A549 (cell line): ENCODE measurements around the gene PRCD. TPM values are rescaled to one million over a fixed set of nuclear protein-coding genes. Genes with fewer than 3 reads are reported as not detected.

Source experiments
- ATAC-seq, 2 experiments: fragments of 200-7000 bp in 1 of 2; fragments of >200 bp in 1 of 2; cut with Nextera tagmentation in 1 of 2; cut with Tn5 transposase in 1 of 2; 3 replicates each; pipeline versions ENCODE4 v1.8.0 to v1.9.1; 2018 to 2020; ENCODE audit warnings: mild to moderate bottlenecking in 1 of 2, moderate library complexity in 1 of 2
- CTCF ChIA-PET: fragments of 300-600 bp; sonication (Branson Sonifier 250); formaldehyde crosslinking; extraction: SDS; loops from one replicate; lab custom pipeline; 2021; ENCODE audit warnings: antibody characterized with exemption, inconsistent platforms; lab: Yijun Ruan, JAX
- POLR2A ChIA-PET: fragments of 350-600 bp; formaldehyde crosslinking; extraction: SDS; loops from one replicate; lab custom pipeline; 2021; ENCODE audit warnings: antibody characterized with exemption, inconsistent platforms; lab: Yijun Ruan, JAX
- DNase-seq, 2 experiments: peaks; one replicate each; pipeline versions ENCODE4 v3.0.0 to v3.0.0-alpha.2; 2011 to 2016; ENCODE audit warnings: low read depth in 1 of 2, low spot score in 1 of 2
- FAIRE-seq: peaks from 2 replicates; lab custom pipeline; 2011; peaks lifted over from hg19 to GRCh38; lab: Jason Lieb, UNC
- H3K27ac ChIP-seq, 2 experiments: fragments of >200 bp; sonication (Bioruptor Twin); formaldehyde crosslinking; 3 replicates each; pipeline ENCODE4 v1.5.1; 2016 to 2017
- H3K4me1 ChIP-seq: fragments of >200 bp; sonication (Bioruptor Twin); formaldehyde crosslinking; 3 replicates; pipeline ENCODE4 v1.6.1; 2016
- H3K4me2 ChIP-seq: fragments of >200 bp; sonication (Bioruptor Twin); formaldehyde crosslinking; 3 replicates; pipeline ENCODE4 v1.6.1; 2016
- H3K4me3 ChIP-seq: fragments of >200 bp; sonication (Bioruptor Twin); formaldehyde crosslinking; 3 replicates; pipeline ENCODE4 v1.5.1; 2016
- H3K9me3 ChIP-seq: fragments of >200 bp; sonication (Bioruptor Twin); formaldehyde crosslinking; 3 replicates; pipeline ENCODE4 v1.6.1; 2016
- CEBPB ChIP-seq, 2 experiments: fragments of >200 bp in 1 of 2; sonication (Bioruptor Twin) in 1 of 2; formaldehyde crosslinking in 1 of 2; IDR thresholded peaks; 2 replicates each; pipeline ENCODE4 v1.6.1; 2012 to 2016
- CHD2 ChIP-seq: fragments of 150-350 bp; IDR thresholded peaks from 2 replicates; pipeline ENCODE4 v1.6.1; 2014; ENCODE audit warnings: low read length; ENCODE audit not compliant: partially characterized antibody
- EHF ChIP-seq: fragments of 250-450 bp; sonication (Bioruptor Pico); IDR thresholded peaks from 2 replicates; pipeline ENCODE4 v1.5.0; 2020; ENCODE audit warnings: mild to moderate bottlenecking
- EHMT2 ChIP-seq: fragments of 200-600 bp; sonication (generic); IDR thresholded peaks from 2 replicates; pipeline ENCODE4 v1.6.1; 2016; ENCODE audit warnings: antibody characterized with exemption, low read depth, mild to moderate bottlenecking, moderate library complexity
- FOXS1 ChIP-seq: fragments of 250-450 bp; sonication (Bioruptor Pico); IDR thresholded peaks from 2 replicates; pipeline ENCODE4 v1.5.0; 2020; ENCODE audit warnings: mild to moderate bottlenecking, moderate library complexity
- HMGXB4 ChIP-seq: fragments of 250-450 bp; sonication (Bioruptor Pico); IDR thresholded peaks from 2 replicates; pipeline ENCODE4 v1.5.0; 2021; ENCODE audit warnings: mild to moderate bottlenecking, moderate library complexity, borderline replicate concordance
- JUNB ChIP-seq: fragments of >200 bp; sonication (Bioruptor Twin); formaldehyde crosslinking; IDR thresholded peaks from 2 replicates; pipeline ENCODE4 v1.6.1; 2016
- KDM1A ChIP-seq: fragments of 200-600 bp; sonication (generic); IDR thresholded peaks from 2 replicates; pipeline ENCODE4 v1.6.1; 2016; ENCODE audit warnings: low read depth, mild to moderate bottlenecking
- MAFK ChIP-seq: fragments of 450-650 bp; IDR thresholded peaks from 2 replicates; pipeline ENCODE4 v1.6.1; 2014; ENCODE audit not compliant: partially characterized antibody
- MYC ChIP-seq: IDR thresholded peaks from 2 replicates; pipeline ENCODE4 v1.6.1; 2012; ENCODE audit warnings: mild to moderate bottlenecking, inconsistent platforms, low read length, improper control_type of control experiment, borderline replicate concordance
- NFE2L2 ChIP-seq: fragments of 150-350 bp; conservative IDR thresholded peaks from 2 replicates; pipeline ENCODE4 v1.6.1; 2014; ENCODE audit warnings: low read length
- PHF8 ChIP-seq: fragments of 200-600 bp; sonication (generic); IDR thresholded peaks from 2 replicates; pipeline ENCODE4 v1.6.1; 2016; ENCODE audit warnings: low read depth, mild to moderate bottlenecking, antibody characterized with exemption, moderate library complexity, borderline replicate concordance
- RAD21 ChIP-seq, 2 experiments: fragments of >200 bp in 1 of 2; sonication (Bioruptor Twin) in 1 of 2; formaldehyde crosslinking in 1 of 2; IDR thresholded peaks in 1 of 2; conservative IDR thresholded peaks in 1 of 2; 2 replicates in 1 of 2; 3 replicates in 1 of 2; pipeline ENCODE4 v1.6.1; 2012 to 2018; ENCODE audit warnings: inconsistent platforms in 1 of 2
- RARB ChIP-seq: fragments of 250-450 bp; sonication (Bioruptor Pico); IDR thresholded peaks from 2 replicates; pipeline ENCODE4 v1.8.0; 2021; ENCODE audit warnings: mild to moderate bottlenecking, moderate library complexity
- RFX5 ChIP-seq: fragments of 450-650 bp; IDR thresholded peaks from 2 replicates; pipeline ENCODE4 v1.7.1; 2014; ENCODE audit warnings: antibody characterized with exemption, mild to moderate bottlenecking, moderate library complexity
- SMC3 ChIP-seq: fragments of >200 bp; sonication (Bioruptor Twin); formaldehyde crosslinking; IDR thresholded peaks from 3 replicates; pipeline ENCODE4 v1.6.1; 2018; ENCODE audit warnings: inconsistent platforms
- SREBF2 ChIP-seq: fragments of 450-650 bp; IDR thresholded peaks from 2 replicates; pipeline ENCODE4 v1.6.1; 2014; ENCODE audit warnings: mild to moderate bottlenecking, moderate library complexity
- TFCP2L1 ChIP-seq: fragments of 250-450 bp; sonication (Bioruptor Pico); IDR thresholded peaks from 2 replicates; pipeline ENCODE4 v1.5.0; 2021; ENCODE audit warnings: mild to moderate bottlenecking
- USF2 ChIP-seq: fragments of 450-650 bp; IDR thresholded peaks from 2 replicates; pipeline ENCODE4 v1.6.1; 2014; ENCODE audit warnings: antibody characterized with exemption
- WGBS: methylation state at CpG from one replicate; pipeline ENCODE4 v1.1.6; 2017; ENCODE audit errors: missing lambda C conversion rate; 5-methylcytosine and 5-hydroxymethylcytosine counted together
- polyA plus RNA-seq, 4 experiments: library from polyadenylated mRNA; depleted of rRNA in 3 of 4; stranded (reverse); fragments of >200 nt; fragmentation: RNase III in 1 of 4; extraction: RNeasy Plus Mini Kit Qiagen cat#74134 plus additional on column Dnase treatment in 1 of 4; gene quantifications; 2 replicates in 3 of 4; 3 replicates in 1 of 4; pipeline ENCODE4 v1.2.3, GENCODE V29; 2011 to 2017
- TF ChIP-seq, protein P1 (sequence below): IDR thresholded peaks from 2 replicates; pipeline ENCODE4 v1.6.1; 2012; ENCODE audit warnings: low read depth, borderline replicate concordance
- TF ChIP-seq, protein P2 (sequence below): fragments of >200 bp; sonication (Bioruptor Twin); formaldehyde crosslinking; IDR thresholded peaks from 2 replicates; pipeline ENCODE4 v1.6.1; 2016
- TF ChIP-seq, protein P3 (sequence below): fragments of 150-350 bp; IDR thresholded peaks from 2 replicates; pipeline ENCODE4 v1.6.1; 2014; ENCODE audit warnings: low read depth, mild to moderate bottlenecking, low read length

The PRCD gene
- polyA plus RNA-seq, 2 of the 4 experiments (the other 2 are of a cell fraction), result not detected

DNA sequence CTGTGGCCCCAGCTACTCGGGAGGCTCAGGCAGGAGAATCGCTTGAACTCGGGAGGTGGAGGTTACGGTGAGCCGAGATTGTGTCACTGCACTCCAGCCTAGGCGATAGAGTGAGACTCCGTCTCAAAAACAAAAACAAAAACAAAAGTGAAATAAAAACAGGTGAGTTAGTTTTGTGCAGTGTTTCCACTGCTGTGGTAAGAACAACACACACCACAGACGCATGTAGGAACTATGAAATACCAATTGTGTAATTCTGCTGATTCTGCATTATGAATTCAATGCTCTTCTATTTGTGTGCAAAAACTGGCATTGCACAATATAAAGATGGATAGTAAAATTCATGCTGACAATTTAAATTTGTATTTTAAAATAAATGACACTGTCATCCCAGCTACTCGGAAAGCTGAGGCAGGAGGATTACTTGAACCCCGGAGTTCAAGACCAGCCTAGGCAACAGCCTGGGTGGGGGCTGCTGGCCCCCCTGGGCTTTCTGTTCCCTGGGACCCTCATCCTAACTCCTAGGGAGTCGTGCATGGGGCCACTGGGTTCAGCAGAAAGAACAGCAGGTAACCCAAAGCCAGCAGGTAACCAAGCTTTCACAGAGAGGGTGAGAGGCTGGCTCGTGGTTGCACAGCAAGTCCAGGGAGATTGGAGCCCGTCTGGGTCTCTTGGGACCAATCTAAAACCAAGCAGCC lies 28.0 kb upstream of the PRCD start:
- no peak overlapping the region for H3K4me2 ChIP-seq
- POLR2A ChIA-PET, result no interaction called here
- FAIRE-seq (no peak), DNase-seq (no peak)
- WGBS, result 76% methylated on average over 13 of the region's 13 CpGs
- CTCF ChIA-PET, result interaction anchor here (1.1 to 64.5 kb wide), 15 partner anchors 9 to 209 kb away, joined by 3 to 1994 read pairs (median 5); partner anchors contain the start of genes AANAT, RHBDF2 and UBE2O
- TF ChIP-seq EHF (no peak), MAFK (peak; percentile 98), CEBPB (IDR thresholded peaks at IDR 0.05) (peak in 1 of 2 experiments; percentile 20; a peak in 1 of 4 replicates)
- TF ChIP-seq, all 56 proteins: peak for 2
- Histone ChIP-seq H3K4me1 (no peaks in the 10 kb centered on the region), H3K4me3 (no peak overlapping the region), H3K27ac (no peak overlapping the region), H3K9me3 (no peaks in the 10 kb centered on the region)
- ATAC-seq, result no peak

GRCh38 chr17:76512366-76513305 lies 27.2 kb upstream of the PRCD start:
- CTCF ChIA-PET, result interaction anchor here (0.6 to 64.5 kb wide), 13 partner anchors 8 to 245 kb away, joined by 3 to 1994 read pairs (median 5); partner anchors contain the start of genes AANAT and UBE2O
- Histone ChIP-seq H3K4me1 (no peaks in the 10 kb centered on the region), H3K4me3 (no peak overlapping the region), H3K9me3 (no peaks in the 10 kb centered on the region), H3K27ac (no peak overlapping the region), H3K4me2 (no peak overlapping the region)
- ATAC-seq (peak; percentile 17; a peak in 2 of 6 replicates), DNase-seq (no peak), FAIRE-seq (no peak)
- POLR2A ChIA-PET, result no interaction called here
- WGBS, result 80% methylated on average over 19 of the region's 22 CpGs
- TF ChIP-seq USF2, result no peak
- TF ChIP-seq MYC, result no peak
- TF ChIP-seq, protein P1, sequence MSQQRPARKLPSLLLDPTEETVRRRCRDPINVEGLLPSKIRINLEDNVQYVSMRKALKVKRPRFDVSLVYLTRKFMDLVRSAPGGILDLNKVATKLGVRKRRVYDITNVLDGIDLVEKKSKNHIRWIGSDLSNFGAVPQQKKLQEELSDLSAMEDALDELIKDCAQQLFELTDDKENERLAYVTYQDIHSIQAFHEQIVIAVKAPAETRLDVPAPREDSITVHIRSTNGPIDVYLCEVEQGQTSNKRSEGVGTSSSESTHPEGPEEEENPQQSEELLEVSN, result no peak
- no peak for TF ChIP-seq PHF8
- TF ChIP-seq, protein P2, sequence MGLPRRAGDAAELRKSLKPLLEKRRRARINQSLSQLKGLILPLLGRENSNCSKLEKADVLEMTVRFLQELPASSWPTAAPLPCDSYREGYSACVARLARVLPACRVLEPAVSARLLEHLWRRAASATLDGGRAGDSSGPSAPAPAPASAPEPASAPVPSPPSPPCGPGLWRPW, result no peak
- no peak for TF ChIP-seq SREBF2
- no peak for TF ChIP-seq CHD2
- no peak for TF ChIP-seq NFE2L2
- TF ChIP-seq EHMT2, result no peak
- no peak for TF ChIP-seq EHF
- TF ChIP-seq SMC3, result no peak
- TF ChIP-seq, protein P3, sequence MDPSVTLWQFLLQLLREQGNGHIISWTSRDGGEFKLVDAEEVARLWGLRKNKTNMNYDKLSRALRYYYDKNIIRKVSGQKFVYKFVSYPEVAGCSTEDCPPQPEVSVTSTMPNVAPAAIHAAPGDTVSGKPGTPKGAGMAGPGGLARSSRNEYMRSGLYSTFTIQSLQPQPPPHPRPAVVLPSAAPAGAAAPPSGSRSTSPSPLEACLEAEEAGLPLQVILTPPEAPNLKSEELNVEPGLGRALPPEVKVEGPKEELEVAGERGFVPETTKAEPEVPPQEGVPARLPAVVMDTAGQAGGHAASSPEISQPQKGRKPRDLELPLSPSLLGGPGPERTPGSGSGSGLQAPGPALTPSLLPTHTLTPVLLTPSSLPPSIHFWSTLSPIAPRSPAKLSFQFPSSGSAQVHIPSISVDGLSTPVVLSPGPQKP, result no peak
- TF ChIP-seq FOXS1 (CRISPR knock-in tag), result no peak
- TF ChIP-seq JUNB, result no peak
- TF ChIP-seq RFX5, result no peak
- TF ChIP-seq KDM1A, result no peak
- TF ChIP-seq RAD21 (conservative IDR thresholded peaks at IDR 0.05 in 1 of 2, IDR thresholded peaks at IDR 0.05 in 1 of 2), result no peak
- TF ChIP-seq HMGXB4 (CRISPR knock-in tag), result no peak
- no peak for TF ChIP-seq TFCP2L1
- no peak for TF ChIP-seq RARB
